Stomach (tissue), 9 donors: ENCODE results near the gene ACSL6. TPM values are rescaled to one million over a fixed set of nuclear protein-coding genes. Genes with fewer than 3 reads are reported as not detected.

Experiments used
- DNase-seq, 2 donors: peaks; one replicate each; pipeline versions ENCODE4 v3.0.0 to v3.0.0-alpha.2; 2013 to 2019
- H3K27ac ChIP-seq, 5 donors: fragments of 200-600 bp in 4 of 5; sonication (generic) in 4 of 5; one replicate each; pipeline ENCODE4 v1.5.1; 2013 to 2019; ENCODE audit warnings: mild to moderate bottlenecking in 1 of 5, moderate library complexity in 1 of 5
- H3K27me3 ChIP-seq, 3 donors: fragments of 200-600 bp; sonication (generic); one replicate each; pipeline ENCODE4 v1.5.1; 2017 to 2019; ENCODE audit warnings: mixed run types in 1 of 3
- H3K36me3 ChIP-seq, 4 donors: fragments of 200-600 bp; sonication (generic); 1 replicate in 3 of 4; 2 replicates in 1 of 4; pipeline ENCODE4 v1.5.1; 2016 to 2019
- H3K4me1 ChIP-seq, 4 donors: fragments of 200-600 bp; sonication (generic); one replicate each; pipeline ENCODE4 v1.5.1; 2016 to 2019
- H3K4me3 ChIP-seq, 4 donors: fragments of 200-600 bp; sonication (generic) in 3 of 4; one replicate each; pipeline ENCODE4 v1.5.1; 2016 to 2019; ENCODE audit warnings: mild to moderate bottlenecking in 1 of 4
- H3K9me3 ChIP-seq, 4 donors: fragments of 200-600 bp; sonication (generic); one replicate each; pipeline ENCODE4 v1.5.1; 2016 to 2019
- CTCF ChIP-seq, 7 experiments: fragments of 450-650 bp in 4 of 7; fragments of 200-600 bp in 3 of 7; sonication (generic) in 3 of 7; IDR thresholded peaks; one replicate each; pipeline ENCODE4 v1.5.1; 2016 to 2019; ENCODE audit warnings: antibody characterized with exemption in 7 of 7, control low read depth in 2 of 7, mild to moderate bottlenecking in 1 of 7
- EP300 ChIP-seq: sonication (generic); formaldehyde crosslinking; IDR thresholded peaks from one replicate; pipeline ENCODE4 v1.6.1; 2017; ENCODE audit warnings: antibody characterized with exemption
- POLR2A ChIP-seq, 4 donors: fragments of 450-650 bp; IDR thresholded peaks; one replicate each; pipeline ENCODE4 v1.6.1; 2016; ENCODE audit warnings: antibody characterized with exemption in 4 of 4, control low read depth in 2 of 4, mild to moderate bottlenecking in 1 of 4, moderate library complexity in 1 of 4
- POLR2AphosphoS5 ChIP-seq, 3 donors: sonication (generic); formaldehyde crosslinking; IDR thresholded peaks; one replicate each; pipeline ENCODE4 v1.6.1; 2016; ENCODE audit warnings: antibody characterized with exemption in 3 of 3
- WGBS, 5 donors: extraction: QIAGEN DNeasy Blood & Tissue Kit in 3 of 5; methylation state at CpG; one replicate each; pipeline versions ENCODE4 v1.1.5 to v1.1.7; 2013 to 2018; 5-methylcytosine and 5-hydroxymethylcytosine counted together
- intact Hi-C: fragments of 100-400 bp; cut with DNase I; formaldehyde crosslinking; loops from one replicate; pipeline ENCODE4 v1.15.1; 2023; ENCODE audit warnings: low total_unique reads
- polyA plus RNA-seq, 3 donors: library from polyadenylated mRNA; stranded (reverse); fragments of 200-250 nt; gene quantifications; one replicate each; pipeline ENCODE4 v1.2.3, GENCODE V29; 2013
- total RNA-seq, 5 donors: library from RNA; depleted of rRNA; stranded (reverse); fragments of >200 nt; gene quantifications; one replicate each; pipeline versions ENCODE4 v1.1.0 to v1.2.3, GENCODE V29; 2014 to 2016
- donor health status: healthy with polysubstance abuse.
- donor health status: Bipolar disorder and iron deficiency.
- donor health status: healthy.

ACSL6 gene
- total and polyA plus RNA-seq, 8 donors, result 0.19 to 7.2 (median 1.1) TPM; not detected in 2

- Histone ChIP-seq H3K27ac (no peak overlapping the region), H3K9me3 (no peaks in the 10 kb centered on the region), H3K4me1 (peaks cover 0 to 4% (median 0%) of the 10 kb centered on the region in 4 donors), H3K27me3 (no peaks in the 10 kb centered on the region), H3K4me3 (no peak overlapping the region), H3K36me3 (no peaks in the 10 kb centered on the region)
- WGBS, 5 donors, result 79 to 92% (median 88%) methylated on average over 4 of the region's 4 CpGs
- no peak for DNase-seq
- intact Hi-C loops, result no loop called here
- no peak for TF ChIP-seq POLR2A (IDR thresholded peaks at IDR 0.05)
- no peak for TF ChIP-seq EP300
- TF ChIP-seq POLR2AphosphoS5 (IDR thresholded peaks at IDR 0.05), result no peak
- no peak for TF ChIP-seq CTCF (IDR thresholded peaks at IDR 0.05)
Measured at GRCh38 chr5:131980696-131981095, 30.8 kb downstream of the ACSL6 start.

DNA sequence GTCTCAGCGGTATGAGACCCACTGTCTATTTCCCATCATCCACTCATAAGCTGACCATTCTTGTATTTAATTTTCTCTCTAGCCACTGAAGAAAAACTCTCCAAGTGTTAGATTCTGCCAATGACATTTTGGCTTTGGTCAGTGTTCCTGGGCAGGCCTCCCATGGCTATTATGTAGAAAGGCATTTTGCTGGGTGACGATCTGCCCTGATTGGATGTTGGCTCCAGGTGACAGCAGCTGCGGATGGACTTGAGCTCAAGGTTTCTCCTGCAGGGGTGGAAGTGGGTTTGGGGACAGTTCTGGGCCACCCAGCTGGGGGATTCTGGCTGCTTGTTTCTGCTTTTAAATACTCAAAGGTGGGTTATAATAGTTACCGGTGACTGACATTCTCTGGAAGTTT is 31.6 kb downstream of the ACSL6 start:
- H3K4me1 ChIP-seq, result peaks cover 0 to 4% (median 0%) of the 10 kb centered on the region in 4 donors
- TF ChIP-seq EP300, result no peak
- no peak for TF ChIP-seq POLR2AphosphoS5 (IDR thresholded peaks at IDR 0.05)
- no peak for TF ChIP-seq POLR2A (IDR thresholded peaks at IDR 0.05)
- no peak for TF ChIP-seq CTCF (IDR thresholded peaks at IDR 0.05)
- DNase-seq, result no peak
- no peaks in the 10 kb centered on the region for H3K27me3 ChIP-seq
- no peaks in the 10 kb centered on the region for H3K36me3 ChIP-seq
- 69 to 92% (median 81%) methylated on average over 4 of the region's 4 CpGs for WGBS, 5 donors
- no peaks in the 10 kb centered on the region for H3K9me3 ChIP-seq
- H3K4me3 ChIP-seq, result no peak overlapping the region
- intact Hi-C loops, result no loop called here
- H3K27ac ChIP-seq, result no peak overlapping the region

GRCh38 chr5:131977212-131977604 is 34.2 kb downstream of the ACSL6 start:
- H3K27ac ChIP-seq, result no peak overlapping the region
- no peaks in the 10 kb centered on the region for H3K9me3 ChIP-seq
- H3K36me3 ChIP-seq, result no peaks in the 10 kb centered on the region
- 58 to 74% (median 70%) methylated on average over 2 of the region's 2 CpGs for WGBS, 5 donors
- DNase-seq, result peak in 1 of 2 donors; percentile 15
- H3K4me1 ChIP-seq, result no peaks in the 10 kb centered on the region
- H3K27me3 ChIP-seq, result no peaks in the 10 kb centered on the region
- intact Hi-C loops, result no loop called here
- TF ChIP-seq POLR2A (IDR thresholded peaks at IDR 0.05) (no peak), CTCF (IDR thresholded peaks at IDR 0.05) (no peak), EP300 (no peak), POLR2AphosphoS5 (IDR thresholded peaks at IDR 0.05) (no peak)
- no peak overlapping the region for H3K4me3 ChIP-seq

DNA sequence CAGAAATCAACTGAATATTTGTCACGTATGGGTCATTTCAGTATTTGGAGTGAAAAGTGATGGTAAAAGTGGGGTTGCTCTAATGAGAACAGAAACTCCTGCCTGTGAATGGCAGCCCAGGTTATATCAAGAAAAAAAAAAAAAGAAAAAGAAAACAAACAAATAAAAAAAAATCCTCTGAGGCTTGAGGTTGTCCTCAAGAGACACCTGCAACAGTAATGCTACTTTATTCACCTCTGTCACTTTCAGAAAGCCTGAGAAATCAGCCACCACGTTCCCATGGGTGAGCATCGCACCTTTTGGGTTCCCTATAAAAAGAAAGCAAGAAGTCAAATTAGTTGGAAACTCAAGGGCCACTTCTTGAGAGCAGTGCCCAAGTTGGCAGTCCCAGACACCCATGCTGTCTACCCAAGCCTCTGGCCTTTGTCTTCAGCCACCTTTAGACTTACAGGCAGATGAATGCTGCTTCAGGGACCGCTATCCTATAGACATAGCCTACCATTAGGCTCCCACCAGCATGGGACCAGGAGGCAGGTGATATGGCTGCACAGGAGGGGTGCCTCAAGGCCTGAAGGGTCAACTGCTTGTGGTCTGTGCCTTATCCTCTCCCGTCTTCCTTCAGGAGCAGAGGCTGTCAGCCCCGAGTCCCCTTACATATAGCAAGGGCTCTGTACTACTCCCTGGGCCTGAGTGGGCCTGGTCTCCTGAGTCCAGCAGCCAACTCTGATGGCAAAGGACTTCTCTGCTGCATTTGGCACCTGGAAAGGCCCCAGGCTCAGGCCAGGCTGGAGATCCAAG is 34.8 kb downstream of the ACSL6 start:
- no peaks in the 10 kb centered on the region for H3K4me1 ChIP-seq
- no peaks in the 10 kb centered on the region for H3K36me3 ChIP-seq
- no peak overlapping the region for H3K4me3 ChIP-seq
- 91 to 97% (median 95%) methylated on average over 6 of the region's 6 CpGs for WGBS, 5 donors
- no peaks in the 10 kb centered on the region for H3K27me3 ChIP-seq
- H3K9me3 ChIP-seq, result no peaks in the 10 kb centered on the region
- no peak overlapping the region for H3K27ac ChIP-seq
- TF ChIP-seq CTCF (IDR thresholded peaks at IDR 0.05) (no peak), EP300 (no peak), POLR2A (IDR thresholded peaks at IDR 0.05) (no peak), POLR2AphosphoS5 (IDR thresholded peaks at IDR 0.05) (no peak)
- peak in 1 of 2 donors; percentile 10 for DNase-seq
- intact Hi-C loops, result no loop called here
